T1000 (cell line): ENCODE data around the gene MPG.

Source experiments
- DNase-seq: peaks from one replicate; lab custom pipeline; 2025; ENCODE audit warnings: mixed read lengths; lab: John Stamatoyannopoulos, UW

Gene MPG

GRCh38 chr16:66309-67182 is 11.5 kb upstream of the MPG start:
- no peak for DNase-seq

- no peak for DNase-seq
Measured at GRCh38 chr16:67183-67791, 10.7 kb upstream of the MPG start.

- DNase-seq: no peak
Measured at GRCh38 chr16:67884-68789, 9.9 kb upstream of the MPG start.

DNA sequence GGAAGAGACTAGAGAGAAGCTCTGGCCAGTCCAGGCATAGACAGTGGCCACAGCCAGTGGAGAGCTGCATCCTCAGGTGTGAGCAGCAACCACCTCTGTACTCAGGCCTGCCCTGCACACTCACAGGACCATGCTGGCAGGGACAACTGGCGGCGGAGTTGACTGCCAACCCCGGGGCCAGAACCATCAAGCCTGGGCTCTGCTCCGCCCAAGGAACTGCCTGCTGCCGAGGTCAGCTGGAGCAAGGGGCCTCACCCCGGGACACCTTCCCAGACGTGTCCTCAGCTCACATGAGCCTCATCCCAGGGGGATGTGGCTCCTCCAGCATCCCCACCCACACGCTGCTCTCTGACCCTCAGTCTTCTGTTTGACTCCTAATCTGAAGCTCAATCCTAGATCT is 8.8 kb upstream of the MPG start:
- DNase-seq: no peak

GRCh38 chr16:71210-71539 is 6.8 kb upstream of the MPG start:
- no peak for DNase-seq

DNA sequence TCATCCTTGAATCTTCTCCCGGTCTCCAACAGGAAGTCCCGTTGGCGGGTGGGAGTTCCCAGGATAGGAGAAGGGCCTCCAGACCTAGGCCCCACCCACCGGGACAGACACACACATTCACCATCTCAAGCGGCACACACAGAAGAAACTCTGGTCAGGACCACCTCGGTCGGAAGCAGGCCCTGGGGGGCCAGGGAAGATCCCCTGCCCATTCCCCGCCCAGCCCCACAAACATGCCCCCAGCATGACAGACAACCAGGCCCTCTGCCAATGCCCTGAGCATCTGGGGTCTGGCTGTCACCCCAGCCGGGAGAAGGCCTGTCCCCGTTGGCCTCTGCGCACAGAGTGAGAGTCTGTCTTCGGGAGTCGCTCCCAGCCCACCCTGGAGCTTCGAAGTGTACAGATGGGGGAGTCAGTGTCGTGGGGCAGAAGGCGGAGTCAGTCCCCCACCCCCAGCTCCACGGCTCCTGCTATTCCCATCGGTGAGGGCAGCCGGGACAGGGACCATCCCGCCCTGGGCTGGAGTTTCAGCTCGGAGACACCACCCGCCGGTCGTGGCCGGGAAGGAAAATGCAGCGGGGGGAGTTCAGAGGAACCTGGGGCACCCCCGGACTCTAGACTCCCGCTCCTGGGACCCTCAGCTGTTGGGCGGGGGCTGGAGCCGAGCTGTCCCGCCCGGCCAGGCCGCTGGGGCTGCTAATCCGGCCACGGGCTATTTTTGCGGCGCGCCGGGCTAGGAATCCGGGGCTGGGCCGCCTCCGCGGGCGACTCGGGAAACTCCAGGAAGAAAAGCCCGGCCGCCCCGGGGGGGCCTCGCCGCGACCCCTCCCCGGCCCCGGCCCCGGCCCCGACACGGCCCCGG is 6.3 kb upstream of the MPG start:
- peak; percentile 48 for DNase-seq

- no peak for DNase-seq
Measured at GRCh38 chr16:72561-73548, 5.2 kb upstream of the MPG start, which contains the start of gene RHBDF1. RHBDF1 (minus strand) TSS chr16:72631; CDS start chr16:65015, 7,616 bp downstream.

GRCh38 chr16:74051-74746 is 3.8 kb upstream of the MPG start:
- DNase-seq: no peak

- no peak for DNase-seq
Measured at GRCh38 chr16:74747-75334, 3.2 kb upstream of the MPG start.

DNA sequence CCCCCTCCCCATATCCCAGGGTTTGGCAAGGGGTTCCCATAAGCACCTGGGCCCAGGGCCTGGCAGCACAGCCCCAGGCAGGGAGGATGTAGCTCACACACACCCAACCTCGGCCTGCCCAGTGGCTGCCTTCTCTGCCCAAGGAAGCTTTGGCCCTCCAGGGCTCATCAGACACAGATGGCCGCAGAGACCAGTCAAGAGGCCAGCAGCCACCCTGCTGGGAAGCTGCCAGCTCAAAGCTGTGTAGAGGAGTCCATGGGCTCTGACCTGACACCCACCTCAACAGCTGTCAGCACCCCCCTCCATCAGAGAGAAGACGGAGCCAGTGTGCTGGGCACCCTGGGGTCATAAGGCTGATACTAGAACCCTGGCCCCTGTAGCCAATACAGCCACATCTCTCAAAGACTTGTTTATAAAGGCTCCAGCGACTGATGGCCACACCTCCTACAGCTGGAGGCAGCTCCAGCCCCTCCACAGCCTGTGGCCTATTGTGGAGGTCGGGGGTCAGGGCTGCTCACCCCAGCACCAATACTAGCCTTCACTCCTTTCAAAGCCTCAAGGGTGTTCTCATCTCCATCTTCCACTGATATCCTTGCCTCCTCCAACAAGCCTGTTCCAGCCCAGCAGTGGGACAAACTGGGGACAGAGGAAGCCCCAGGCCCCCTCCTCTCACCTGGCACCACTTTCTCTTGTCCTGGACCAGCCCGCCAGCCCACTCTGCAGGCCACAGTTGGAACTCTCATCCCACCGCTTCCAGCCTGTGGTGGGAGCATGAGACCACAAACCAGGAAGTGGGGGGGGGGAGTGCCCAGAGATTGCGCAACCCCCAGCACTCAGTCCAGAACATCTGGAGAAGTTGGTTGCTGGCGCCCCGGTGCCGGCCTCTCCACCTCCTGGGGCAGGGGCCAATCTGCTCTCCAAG is 2.2 kb upstream of the MPG start:
- no peak for DNase-seq

DNA sequence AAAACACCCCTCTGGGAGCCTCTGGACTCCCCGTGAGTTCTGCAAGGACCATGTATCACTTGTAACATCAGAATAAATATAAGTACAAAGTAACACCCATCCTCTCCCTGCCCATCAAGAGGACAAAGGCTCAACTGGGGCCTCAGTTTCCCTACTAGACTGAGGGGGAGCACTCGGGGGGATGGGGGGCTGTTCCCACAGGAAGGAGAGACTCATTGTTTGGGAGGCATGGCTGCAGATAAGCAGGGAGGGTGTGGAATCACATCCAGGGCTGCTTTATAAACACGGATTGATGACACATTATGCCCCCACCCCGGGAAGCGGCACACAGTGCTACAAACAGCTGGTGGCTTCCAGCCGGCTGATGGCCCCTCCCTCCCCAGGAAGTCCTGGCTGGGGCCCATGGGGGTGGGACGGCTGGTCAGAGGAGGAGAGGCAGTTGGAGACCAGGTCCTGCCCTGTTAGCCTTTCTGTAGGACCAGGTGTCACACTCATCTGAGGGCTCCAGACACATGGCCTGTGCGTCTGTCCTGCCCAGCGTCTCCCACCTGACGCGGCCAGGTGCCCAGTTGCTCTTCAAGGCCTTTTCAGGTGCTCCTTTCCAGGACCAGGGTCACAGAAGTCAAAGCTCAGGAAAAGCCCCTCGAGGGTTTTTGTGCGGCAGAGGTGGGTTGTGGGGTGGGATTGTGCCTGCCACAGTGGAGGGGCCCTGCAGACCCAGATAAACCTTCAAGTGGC is 1.3 kb upstream of the MPG start:
- peak; percentile 39 for DNase-seq

GRCh38 chr16:77273-77806 is 685 bp upstream of the MPG start:
- DNase-seq: no peak

DNA sequence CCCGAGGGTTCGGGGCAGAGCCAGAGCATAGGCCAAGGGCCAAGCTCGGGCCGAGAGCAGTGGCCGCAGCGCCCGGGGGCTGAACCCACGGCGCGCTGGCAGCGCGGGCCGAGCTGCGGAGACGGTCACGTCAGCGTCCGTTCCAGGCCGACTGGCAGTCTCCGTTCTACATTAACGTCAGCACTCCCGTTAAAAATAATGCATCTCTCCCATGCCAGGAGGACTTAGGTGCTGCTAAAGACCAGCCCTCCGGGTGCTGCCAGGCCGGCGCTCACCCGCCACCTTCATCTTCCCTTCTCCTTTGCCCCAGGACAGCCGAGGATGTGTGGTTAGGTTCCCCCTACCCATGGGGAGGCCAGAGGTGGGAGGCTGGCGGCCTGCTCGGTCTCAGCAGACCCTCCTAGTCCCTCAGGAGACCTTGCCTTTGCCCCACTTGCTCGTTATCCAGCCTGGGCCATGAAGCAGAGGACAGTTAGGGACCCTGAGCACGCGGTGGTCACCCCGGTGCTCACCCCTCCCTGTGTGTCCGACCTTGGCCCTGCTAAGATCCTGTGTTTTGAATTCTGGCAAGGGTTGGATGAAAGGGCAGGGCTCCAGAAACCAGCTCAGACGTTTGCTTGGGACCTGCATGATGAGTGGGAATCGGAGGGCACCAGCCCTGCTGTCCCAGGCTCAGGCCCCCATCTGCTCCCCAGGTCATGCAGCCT is 572 bp downstream of the MPG start:
- DNase-seq: no peak

- no peak for DNase-seq
Measured at GRCh38 chr16:79151-80054, 1.4 kb downstream of the MPG start.

DNA sequence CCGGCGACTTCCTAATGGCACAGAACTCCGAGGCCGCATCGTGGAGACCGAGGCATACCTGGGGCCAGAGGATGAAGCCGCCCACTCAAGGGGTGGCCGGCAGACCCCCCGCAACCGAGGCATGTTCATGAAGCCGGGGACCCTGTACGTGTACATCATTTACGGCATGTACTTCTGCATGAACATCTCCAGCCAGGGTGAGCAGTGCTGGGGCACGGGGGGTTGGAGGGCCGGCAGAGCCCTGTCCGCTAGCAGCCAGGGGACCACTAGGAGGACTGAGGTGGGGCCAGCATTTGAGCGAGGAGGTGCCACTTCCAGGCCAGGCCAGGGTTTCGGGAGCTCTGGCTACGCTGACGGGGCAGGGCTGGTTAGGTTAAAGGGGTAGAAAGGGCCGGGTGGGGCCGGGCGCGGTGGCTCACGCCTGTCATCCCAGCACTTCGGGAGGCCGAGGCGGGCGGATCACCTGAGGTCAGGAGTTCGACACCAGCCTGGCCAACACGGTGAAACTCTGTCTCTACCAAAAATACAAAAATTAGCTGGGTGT is 5.1 kb downstream of the MPG start:
- no peak for DNase-seq
